GM21360 (cell line): ENCODE data around the gene KIF26B.
"Not testable (repeated sequence)": the region's sequence is repeated elsewhere in the genome, so short reads cannot be mapped to it uniquely, and the experiment has no call there.

Experiments used
- ATAC-seq: cut with Tn5 transposase; IDR thresholded peaks from one replicate; pipeline ENCODE4 v1.9.1; 2021; ENCODE audit warnings: mild to moderate bottlenecking, moderate library complexity; ENCODE audit not compliant: unreplicated experiment

Gene KIF26B

DNA sequence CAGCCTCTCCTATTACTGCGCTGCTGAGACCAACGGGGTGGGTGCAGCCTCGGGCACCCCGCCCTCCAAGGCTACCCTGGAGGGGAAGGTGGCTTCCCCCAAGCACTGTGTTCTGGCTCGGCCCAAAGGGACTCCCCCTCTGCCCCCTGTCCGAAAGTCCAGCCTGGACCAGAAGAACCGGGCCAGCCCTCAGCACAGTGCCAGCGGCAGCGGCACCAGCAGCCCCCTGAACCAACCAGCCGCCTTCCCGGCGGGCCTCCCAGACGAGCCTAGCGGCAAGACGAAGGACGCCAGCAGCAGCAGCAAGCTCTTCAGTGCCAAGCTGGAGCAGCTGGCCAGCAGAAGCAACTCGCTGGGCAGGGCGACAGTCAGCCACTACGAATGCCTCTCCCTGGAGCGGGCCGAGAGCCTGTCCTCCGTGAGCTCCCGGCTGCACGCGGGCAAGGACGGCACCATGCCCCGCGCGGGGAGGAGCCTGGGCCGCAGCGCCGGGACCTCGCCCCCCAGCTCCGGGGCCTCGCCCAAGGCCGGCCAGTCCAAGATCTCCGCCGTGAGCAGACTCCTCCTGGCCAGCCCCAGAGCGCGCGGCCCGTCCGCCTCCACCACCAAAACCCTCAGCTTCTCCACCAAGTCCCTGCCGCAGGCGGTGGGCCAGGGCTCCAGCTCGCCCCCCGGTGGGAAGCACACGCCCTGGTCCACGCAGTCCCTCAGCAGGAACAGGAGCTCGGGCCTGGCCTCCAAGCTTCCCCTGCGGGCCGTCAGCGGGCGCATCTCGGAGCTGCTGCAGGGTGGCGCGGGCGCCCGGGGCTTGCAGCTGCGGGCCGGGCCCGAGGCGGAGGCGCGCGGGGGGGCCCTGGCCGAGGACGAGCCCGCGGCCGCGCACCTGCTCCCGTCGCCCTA lies 533.1 kb downstream of the KIF26B start:
- ATAC-seq: no peak

GRCh38 chr1:245688536-245689453 lies 534.0 kb downstream of the KIF26B start:
- no peak for ATAC-seq

DNA sequence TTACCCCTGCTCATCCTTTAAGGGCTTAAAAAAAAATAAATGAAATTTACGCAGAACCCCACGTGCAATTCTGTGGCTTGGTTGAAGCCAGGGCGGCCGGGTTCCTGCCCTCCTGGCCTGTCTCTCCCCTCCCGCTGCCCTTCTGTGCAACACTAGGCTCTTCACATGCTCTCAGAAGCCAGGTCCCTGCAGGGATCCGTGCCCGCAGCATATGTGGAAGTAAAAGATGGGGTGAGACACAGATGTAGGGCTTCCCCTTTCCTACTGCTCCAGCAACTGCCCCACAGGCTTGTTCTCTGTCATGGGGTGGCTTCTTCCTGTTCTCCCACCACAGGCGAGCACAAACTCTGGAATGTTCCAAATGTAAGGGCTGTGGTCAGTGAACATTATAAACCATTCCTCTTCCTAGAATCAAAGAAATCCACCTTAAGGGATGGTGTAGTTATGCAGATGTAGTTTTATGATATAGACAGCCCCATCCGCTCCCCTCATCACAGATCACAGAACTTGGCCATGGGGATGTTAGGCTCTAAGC lies 535.4 kb downstream of the KIF26B start:
- no peak for ATAC-seq

GRCh38 chr1:245690946-245691541 lies 536.3 kb downstream of the KIF26B start:
- no peak for ATAC-seq

GRCh38 chr1:245691897-245692296 lies 537.1 kb downstream of the KIF26B start:
- ATAC-seq: no peak

DNA sequence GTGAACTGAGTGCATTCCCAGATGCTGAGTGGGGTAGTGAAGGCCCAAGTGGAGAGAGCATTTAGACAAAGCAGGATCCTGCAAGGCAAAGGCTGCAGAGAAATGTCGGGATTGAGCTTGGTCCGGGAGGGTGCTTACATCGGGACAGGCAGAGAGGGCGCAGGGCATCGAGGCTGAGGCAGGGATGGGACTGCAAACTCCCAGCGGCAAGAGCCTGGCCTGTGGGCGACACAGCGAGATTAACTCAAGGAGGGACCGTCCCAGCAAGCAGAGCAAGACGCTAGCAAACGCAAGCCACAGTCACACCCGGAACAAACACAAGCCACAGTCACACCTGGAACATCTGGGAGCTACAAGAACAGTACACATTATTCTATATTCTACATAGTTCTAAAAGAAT lies 537.5 kb downstream of the KIF26B start:
- ATAC-seq: no peak

- ATAC-seq: no peak
These were observed 538.5 kb downstream of the KIF26B start for GRCh38 chr1:245693116-245693793.

DNA sequence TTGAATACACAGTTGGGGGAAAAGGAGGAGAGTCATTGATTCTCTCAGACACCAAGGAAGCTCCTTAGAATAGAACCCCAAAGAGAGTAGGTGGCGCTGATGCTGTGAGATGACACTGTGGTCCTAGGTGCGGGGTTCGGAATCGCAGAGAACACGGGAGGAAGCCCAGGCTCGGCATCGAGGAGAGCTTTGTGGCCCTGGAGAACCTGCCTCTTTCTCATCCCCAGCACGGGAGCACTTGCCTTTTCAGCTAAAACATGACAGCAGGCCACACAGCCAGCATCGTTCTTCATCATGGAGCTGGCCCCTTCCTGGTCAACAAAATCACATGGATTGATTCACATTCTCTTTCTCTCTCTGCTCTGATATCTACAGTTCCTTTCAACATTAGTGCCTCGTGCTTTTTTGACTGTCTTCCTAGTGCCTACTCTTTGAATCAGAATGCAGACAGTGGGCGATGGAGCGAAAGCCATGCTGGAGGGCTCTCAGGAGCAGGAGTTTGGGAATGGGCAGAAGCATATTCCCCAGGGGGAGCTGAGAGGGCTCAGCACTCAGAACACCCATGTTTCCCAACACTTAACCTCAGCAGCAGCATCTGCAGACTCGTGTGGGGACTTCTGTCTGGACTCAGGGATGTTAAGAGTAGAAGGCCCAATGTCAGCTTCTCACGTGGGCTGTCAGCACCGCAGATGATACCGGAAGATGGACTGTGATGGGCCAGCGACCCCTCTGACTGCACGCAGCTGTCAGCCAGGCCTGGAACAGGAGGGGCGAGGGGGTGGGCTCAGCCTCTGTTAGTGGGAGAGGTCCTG lies 539.4 kb downstream of the KIF26B start:
- ATAC-seq: no peak

DNA sequence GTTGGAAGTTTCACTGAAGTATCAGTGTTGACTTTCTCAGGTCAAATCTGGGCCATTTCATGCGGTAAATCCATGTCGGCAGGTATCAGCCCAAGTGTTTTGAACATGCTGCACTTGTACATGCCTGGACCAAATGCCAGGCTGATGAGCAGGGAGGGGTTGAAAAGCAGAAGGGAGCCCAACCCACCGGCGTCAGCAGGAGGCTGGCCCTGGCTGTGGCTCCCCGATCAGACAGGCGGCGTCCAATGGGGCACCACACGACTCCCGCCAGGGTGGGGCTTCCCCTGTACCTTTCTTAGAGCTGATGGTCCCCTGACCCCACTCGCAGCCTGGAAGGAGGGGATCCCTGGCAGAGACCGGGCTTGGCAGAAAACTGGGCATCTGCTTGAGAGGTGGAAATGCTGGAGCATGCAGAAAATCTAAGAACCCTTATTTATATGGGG lies 540.0 kb downstream of the KIF26B start:
- no peak for ATAC-seq

- no peak for ATAC-seq
These were observed 540.4 kb downstream of the KIF26B start for GRCh38 chr1:245695211-245695610.

GRCh38 chr1:245695701-245696100 lies 540.9 kb downstream of the KIF26B start:
- ATAC-seq: not testable (repeated sequence)

DNA sequence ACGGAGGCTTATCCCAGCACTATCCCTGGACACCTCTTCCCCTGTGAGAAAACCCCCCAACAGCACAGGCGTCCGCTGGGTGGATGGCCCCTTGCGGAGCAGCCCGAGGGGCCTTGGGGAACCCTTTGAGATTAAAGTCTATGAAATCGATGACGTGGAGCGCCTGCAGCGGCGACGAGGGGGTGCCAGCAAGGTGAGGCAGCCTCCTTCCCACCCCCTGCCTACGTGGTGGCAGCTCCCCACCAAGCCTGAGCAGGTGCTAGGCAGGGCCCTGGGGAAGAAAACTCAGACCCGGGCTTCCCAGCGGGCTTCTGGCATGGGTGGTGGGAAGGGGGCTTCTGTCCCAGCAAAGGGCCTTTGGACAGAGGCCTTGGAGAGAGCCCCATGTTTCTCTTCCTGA lies 543.3 kb downstream of the KIF26B start:
- ATAC-seq: no peak

- ATAC-seq: no peak
These were observed 544.1 kb downstream of the KIF26B start for GRCh38 chr1:245698860-245699259.

DNA sequence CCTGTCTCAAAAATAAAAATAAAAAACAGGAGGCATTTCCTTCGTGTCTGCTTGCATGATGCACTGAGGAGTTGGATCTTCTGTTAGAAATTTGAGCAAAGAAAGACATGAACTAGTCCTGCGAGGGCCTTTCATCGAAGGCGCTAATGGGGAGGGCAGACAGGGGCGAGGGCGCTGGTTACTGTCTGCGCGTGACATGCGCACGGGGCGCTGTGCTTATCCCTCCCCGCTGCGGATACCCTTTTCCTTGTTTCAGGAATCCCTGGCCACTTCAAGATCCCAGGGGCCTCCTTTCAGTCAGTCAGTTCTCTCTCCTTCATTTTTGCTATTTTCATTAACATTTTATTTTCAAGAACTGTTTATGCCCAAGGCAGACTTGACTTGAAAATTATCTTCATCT lies 545.8 kb downstream of the KIF26B start:
- no peak for ATAC-seq

- ATAC-seq: no peak
These were observed 546.8 kb downstream of the KIF26B start for GRCh38 chr1:245701631-245702030.

GRCh38 chr1:245702346-245702745 lies 547.6 kb downstream of the KIF26B start:
- no peak for ATAC-seq

GRCh38 chr1:245704341-245704740 lies 549.6 kb downstream of the KIF26B start:
- ATAC-seq: no peak

DNA sequence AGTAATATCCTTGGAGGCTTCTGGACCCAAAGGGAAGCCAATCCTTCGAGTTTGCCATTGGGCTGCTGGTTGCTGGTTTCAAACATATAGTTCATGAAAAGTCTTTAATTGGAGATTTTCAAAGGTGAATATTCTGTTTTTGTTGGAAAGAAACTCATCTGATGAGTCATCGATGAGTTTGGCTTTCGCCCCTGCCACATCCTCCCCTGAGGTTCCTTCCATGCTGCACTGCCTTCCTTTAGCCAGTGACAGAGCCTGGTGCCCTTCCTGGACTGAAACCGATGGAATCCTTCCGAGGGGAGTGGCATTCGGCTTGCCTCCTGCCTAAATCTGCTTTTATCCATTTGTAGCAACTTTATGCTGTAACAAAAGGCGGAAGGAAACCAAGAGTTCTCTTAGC lies 550.0 kb downstream of the KIF26B start:
- ATAC-seq: no peak

GRCh38 chr1:245707941-245708340 lies 553.2 kb downstream of the KIF26B start:
- no peak for ATAC-seq
